ENCODE measurements around the gene DND1. TPM values are rescaled to one million over a fixed set of nuclear protein-coding genes. Genes with fewer than 3 reads are reported as not detected.
A peak's percentile ranks its signal among the peaks of the same experiment; 100 is the strongest.
"Not testable (repeated sequence)": the region's sequence is repeated elsewhere in the genome, so short reads cannot be mapped to it uniquely, and the experiment has no call there.

Gene DND1
- total RNA-seq, 3 donors from 2014 or later (not counting 1 experiment from before 2014, with no cell fraction given), result 0.90 to 1.1 (median 1.1) TPM

DNA sequence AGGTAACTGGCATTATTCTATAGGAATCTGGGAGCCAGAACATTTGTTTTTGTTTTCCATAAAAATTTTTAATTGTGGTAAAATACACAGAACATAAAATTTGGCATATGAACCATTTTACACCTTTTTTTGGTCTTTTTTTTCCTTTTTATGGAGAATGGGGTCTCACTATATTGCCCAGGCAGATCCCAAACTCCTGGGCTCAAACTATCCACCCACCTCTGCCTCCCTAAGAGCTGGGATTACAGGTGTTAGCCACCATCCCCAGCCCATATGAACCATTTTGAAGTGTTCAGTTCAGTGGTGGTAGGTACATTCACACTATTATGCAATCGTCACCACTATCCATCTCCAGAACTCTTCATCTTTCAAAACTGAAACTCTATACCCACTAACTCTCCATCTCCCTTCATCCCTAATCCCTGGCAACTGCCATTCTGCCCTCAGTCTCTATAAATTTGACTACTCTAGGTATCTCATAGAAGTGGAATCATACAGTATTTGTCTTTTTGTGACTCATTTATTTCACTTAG is 40.3 kb upstream of the DND1 start:
- Histone ChIP-seq H3K27me3 (ENCODE audit: control insufficient read depth, insufficient read depth, low read length) (no peaks in the 10 kb centered on the region), H3K4me3 (ENCODE audit: low read length) (no peak overlapping the region), H3K27ac (ENCODE audit: low read length) (no peak overlapping the region), H3K36me3 (ENCODE audit: control insufficient read depth, insufficient read depth, low read length) (no peaks in the 10 kb centered on the region), H3K9me3 (ENCODE audit: control insufficient read depth, insufficient read depth, low read length) (no peaks in the 10 kb centered on the region), H3K4me1 (ENCODE audit: control insufficient read depth, insufficient read depth, low read length) (peaks cover 9% of the 10 kb centered on the region)
- Mint-ChIP-seq H3K27me3 (ENCODE audit: low read depth in 2 of 2) (peaks cover 6 to 10% of the 10 kb centered on the region in 2 donors), H3K4me3 (no peak overlapping the region), H3K4me1 (peaks cover 13 to 26% of the 10 kb centered on the region in 2 donors), H3K9me3 (no peaks in the 10 kb centered on the region), H3K27ac (peak overlapping the region in 1 of 2 donors; percentile 55), H3K36me3 (peaks cover 10% of the 10 kb centered on the region)
- no peak for TF ChIP-seq CTCF (IDR thresholded peaks at IDR 0.05)
- DNase-seq (no peak), ATAC-seq (no peak)
- WGBS (ENCODE audit: insufficient coverage), result 91% methylated on average over 1 of the region's 1 CpG
- intact Hi-C loops (cut with micrococcal nuclease), result no loop called here

DNA sequence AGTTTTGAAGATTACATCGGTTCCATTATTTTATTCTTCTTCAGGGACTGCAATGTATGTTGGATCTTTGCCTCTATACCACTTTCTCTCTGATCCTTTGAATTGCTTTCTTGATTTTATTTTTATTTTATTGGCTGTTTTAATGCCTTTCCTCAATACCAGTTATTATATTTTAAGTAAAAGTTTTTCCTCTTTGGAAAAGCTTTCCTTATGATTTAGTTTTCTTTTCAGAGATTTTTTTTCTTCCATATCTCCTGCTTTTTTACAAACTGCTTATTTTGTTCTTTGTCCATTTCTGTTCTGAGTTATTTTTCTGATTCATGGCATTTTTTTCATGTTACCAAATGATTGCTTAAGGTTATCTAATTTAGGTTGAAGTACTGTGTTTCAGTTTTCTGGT is 38.4 kb upstream of the DND1 start:
- peak overlapping the region; percentile 99 to 100 for H3K27ac Mint-ChIP-seq
- Histone ChIP-seq H3K27ac (ENCODE audit: low read length) (peak overlapping the region; percentile 91), H3K9me3 (ENCODE audit: control insufficient read depth, insufficient read depth, low read length) (no peaks in the 10 kb centered on the region), H3K4me3 (ENCODE audit: low read length) (no peak overlapping the region), H3K36me3 (ENCODE audit: control insufficient read depth, insufficient read depth, low read length) (peaks cover under 1% of the 10 kb centered on the region), H3K4me1 (ENCODE audit: control insufficient read depth, insufficient read depth, low read length) (peaks cover 9% of the 10 kb centered on the region), H3K27me3 (ENCODE audit: control insufficient read depth, insufficient read depth, low read length) (no peaks in the 10 kb centered on the region)
- no peak for DNase-seq
- H3K27me3 Mint-ChIP-seq (ENCODE audit: low read depth in 2 of 2), result peaks cover 6 to 10% of the 10 kb centered on the region in 2 donors
- H3K4me3 Mint-ChIP-seq, result peak overlapping the region; percentile 100
- no peak for ATAC-seq
- no peaks in the 10 kb centered on the region for H3K9me3 Mint-ChIP-seq
- peaks cover 10% of the 10 kb centered on the region for H3K36me3 Mint-ChIP-seq
- peaks cover 13 to 26% of the 10 kb centered on the region in 2 donors for H3K4me1 Mint-ChIP-seq
- no peak for TF ChIP-seq CTCF (IDR thresholded peaks at IDR 0.05)
- no CpG with 5 or more reads among the region's 1 CpG for WGBS (ENCODE audit: insufficient coverage)
- intact Hi-C loops (cut with micrococcal nuclease), result loop anchor here (1.0 to 2.0 kb wide), 3 partner anchors 11 to 310 kb away; partner anchors contain the start of genes ANKHD1, APBB3, SLC35A4 and ZMAT2

DNA sequence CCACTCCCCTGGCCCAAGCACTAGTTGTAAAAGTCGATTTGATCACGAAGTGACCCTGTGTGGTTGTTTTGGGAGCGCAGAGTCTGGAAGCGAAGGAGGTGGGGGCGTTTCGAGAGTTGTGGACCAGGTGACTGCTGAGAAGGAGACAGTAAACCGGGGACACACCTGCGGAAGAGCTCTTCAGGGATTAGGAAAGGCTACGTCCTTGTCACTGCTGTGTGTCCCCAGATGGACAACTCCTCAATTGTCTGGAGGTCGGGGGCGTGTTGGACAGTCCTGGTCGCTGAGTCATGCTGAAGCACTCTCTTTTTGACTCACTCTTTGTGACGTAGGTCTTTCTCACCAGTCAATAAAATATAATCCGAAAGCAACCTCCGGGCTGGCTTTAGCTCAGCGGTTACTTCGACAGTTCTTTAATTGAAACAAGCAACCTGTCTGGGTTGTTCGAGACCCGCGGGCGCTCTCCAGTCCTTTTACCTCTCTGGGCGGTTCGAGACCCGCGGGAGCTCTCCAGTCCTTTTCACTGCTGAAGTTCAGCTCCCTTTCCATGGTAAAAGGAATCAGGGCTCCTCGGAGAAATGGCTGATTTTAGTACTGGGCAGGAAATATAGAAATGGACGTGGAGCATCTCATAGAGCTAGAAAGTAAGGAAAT is 37.6 kb upstream of the DND1 start:
- H3K27me3 Mint-ChIP-seq (ENCODE audit: low read depth in 2 of 2), result peaks cover 6 to 10% of the 10 kb centered on the region in 2 donors
- Histone ChIP-seq H3K4me3 (ENCODE audit: low read length) (peak overlapping the region; percentile 98), H3K27me3 (ENCODE audit: control insufficient read depth, insufficient read depth, low read length) (no peaks in the 10 kb centered on the region), H3K4me1 (ENCODE audit: control insufficient read depth, insufficient read depth, low read length) (peaks cover 9% of the 10 kb centered on the region), H3K27ac (ENCODE audit: low read length) (peak overlapping the region; percentile 91), H3K9me3 (ENCODE audit: control insufficient read depth, insufficient read depth, low read length) (no peaks in the 10 kb centered on the region), H3K36me3 (ENCODE audit: control insufficient read depth, insufficient read depth, low read length) (peaks cover 8% of the 10 kb centered on the region)
- H3K36me3 Mint-ChIP-seq, result peaks cover 10% of the 10 kb centered on the region
- H3K9me3 Mint-ChIP-seq, result no peaks in the 10 kb centered on the region
- peak overlapping the region; percentile 99 to 100 for H3K27ac Mint-ChIP-seq
- intact Hi-C loops (cut with micrococcal nuclease), result loop anchor here (1.0 to 2.0 kb wide), 3 partner anchors 11 to 310 kb away; partner anchors contain the start of genes ANKHD1, APBB3, SLC35A4 and ZMAT2
- DNase-seq (peak; percentile 77 to 95), ATAC-seq (peak; percentile 85 to 93 (median 86))
- WGBS (ENCODE audit: insufficient coverage), result 4% methylated on average over 26 of the region's 27 CpGs
- H3K4me1 Mint-ChIP-seq, result peaks cover 13 to 26% of the 10 kb centered on the region in 2 donors
- peak overlapping the region; percentile 100 for H3K4me3 Mint-ChIP-seq
- TF ChIP-seq CTCF (IDR thresholded peaks at IDR 0.05), result no peak

GRCh38 chr5:140708787-140709186 is 35.4 kb upstream of the DND1 start:
- H3K27me3 ChIP-seq (ENCODE audit: control insufficient read depth, insufficient read depth, low read length); DNase-seq; H3K9me3 Mint-ChIP-seq; ATAC-seq; H3K4me1 ChIP-seq (ENCODE audit: control insufficient read depth, insufficient read depth, low read length); H3K9me3 ChIP-seq (ENCODE audit: control insufficient read depth, insufficient read depth, low read length); H3K27ac ChIP-seq (ENCODE audit: low read length); intact Hi-C loops (cut with micrococcal nuclease); H3K4me3 ChIP-seq (ENCODE audit: low read length): not testable (repeated sequence)
- H3K36me3 ChIP-seq (ENCODE audit: control insufficient read depth, insufficient read depth, low read length), result peaks cover 30% of the 10 kb centered on the region
- 93% methylated on average over 9 of the region's 9 CpGs for WGBS (ENCODE audit: insufficient coverage)
- H3K4me3 Mint-ChIP-seq, result peak overlapping the region; percentile 100
- peaks cover 6 to 10% of the 10 kb centered on the region in 2 donors for H3K27me3 Mint-ChIP-seq (ENCODE audit: low read depth in 2 of 2)
- H3K4me1 Mint-ChIP-seq, result peaks cover 13 to 26% of the 10 kb centered on the region in 2 donors
- H3K36me3 Mint-ChIP-seq, result peaks cover 16% of the 10 kb centered on the region
- H3K27ac Mint-ChIP-seq, result peak overlapping the region; percentile 99 to 100
